Measurements from ENCODE around the gene CTSA. TPM values are rescaled to one million over a fixed set of nuclear protein-coding genes. Genes with fewer than 3 reads are reported as not detected.

The CTSA gene
- total RNA-seq, 6 experiments from 2014 or later, result 133 to 176 (median 155) TPM

Other genes with a start within 250 kb of the CTSA start
- not detected for gene WFDC11, start 221.1 kb upstream of the CTSA start, total RNA-seq (2021; fragmentation: NEBNext Ultra II Directional; extraction: Animal tissue kit (Norgen Biotek cat#: 25700))
- not detected for gene WFDC13, start 189.3 kb upstream of the CTSA start, total RNA-seq (2021; fragmentation: NEBNext Ultra II Directional; extraction: Animal tissue kit (Norgen Biotek cat#: 25700))
- not detected for gene WFDC10B, start 186.3 kb upstream of the CTSA start, total RNA-seq (2021; fragmentation: NEBNext Ultra II Directional; extraction: Animal tissue kit (Norgen Biotek cat#: 25700))
- gene SPINT4, start 169.0 kb upstream of the CTSA start, total RNA-seq (2021; fragmentation: NEBNext Ultra II Directional; extraction: Animal tissue kit (Norgen Biotek cat#: 25700)), result not detected
- gene WFDC3, start 99.5 kb upstream of the CTSA start, total RNA-seq (2021; fragmentation: NEBNext Ultra II Directional; extraction: Animal tissue kit (Norgen Biotek cat#: 25700)), result under 1 TPM in 1 of 6 experiments, not detected in 5; 0.43 TPM
- 10 to 100 TPM; 23.2 to 27.1 (median 25.8) TPM for gene DNTTIP1, start 99.4 kb upstream of the CTSA start, total RNA-seq (2021; fragmentation: NEBNext Ultra II Directional; extraction: Animal tissue kit (Norgen Biotek cat#: 25700))
- 100 to 1,000 TPM in 1 of 6 experiments, 10 to 100 TPM in 5; 42.6 to 101 (median 91.3) TPM for gene UBE2C, start 78.7 kb upstream of the CTSA start, total RNA-seq (2021; fragmentation: NEBNext Ultra II Directional; extraction: Animal tissue kit (Norgen Biotek cat#: 25700))
- gene TNNC2, start 64.0 kb upstream of the CTSA start, total RNA-seq (2021; fragmentation: NEBNext Ultra II Directional; extraction: Animal tissue kit (Norgen Biotek cat#: 25700)), result not detected
- gene SNX21, start 57.5 kb upstream of the CTSA start, total RNA-seq (2021; fragmentation: NEBNext Ultra II Directional; extraction: Animal tissue kit (Norgen Biotek cat#: 25700)), result 10 to 100 TPM; 21.9 to 25.1 (median 22.7) TPM
- 10 to 100 TPM; 24.2 to 31.2 (median 26.4) TPM for gene ACOT8, start 33.9 kb upstream of the CTSA start, total RNA-seq (2021; fragmentation: NEBNext Ultra II Directional; extraction: Animal tissue kit (Norgen Biotek cat#: 25700))
- gene ZSWIM3, start 33.7 kb upstream of the CTSA start, total RNA-seq (2021; fragmentation: NEBNext Ultra II Directional; extraction: Animal tissue kit (Norgen Biotek cat#: 25700)), result 1 to 10 TPM; 2.3 to 4.0 (median 2.7) TPM
- gene ZSWIM1, start 10.1 kb upstream of the CTSA start, total RNA-seq (2021; fragmentation: NEBNext Ultra II Directional; extraction: Animal tissue kit (Norgen Biotek cat#: 25700)), result 10 to 100 TPM in 4 of 6 experiments, 1 to 10 TPM in 2; 9.8 to 11.7 (median 10.3) TPM
- under 1 TPM; 0.35 to 0.74 (median 0.47) TPM for gene SPATA25, start 3.7 kb upstream of the CTSA start, total RNA-seq (2021; fragmentation: NEBNext Ultra II Directional; extraction: Animal tissue kit (Norgen Biotek cat#: 25700))
- gene NEURL2, start 127 bp upstream of the CTSA start, total RNA-seq (2021; fragmentation: NEBNext Ultra II Directional; extraction: Animal tissue kit (Norgen Biotek cat#: 25700)), result 1 to 10 TPM; 1.5 to 2.3 (median 1.9) TPM
- gene PLTP, start 20.8 kb downstream of the CTSA start, total RNA-seq (2021; fragmentation: NEBNext Ultra II Directional; extraction: Animal tissue kit (Norgen Biotek cat#: 25700)), result 10 to 100 TPM in 5 of 6 experiments, 1 to 10 TPM in 1; 8.3 to 13.6 (median 11.1) TPM
- gene PCIF1, start 43.3 kb downstream of the CTSA start, total RNA-seq (2021; fragmentation: NEBNext Ultra II Directional; extraction: Animal tissue kit (Norgen Biotek cat#: 25700)), result 10 to 100 TPM; 14.8 to 23.1 (median 19.5) TPM
- gene ZNF335, start 80.9 kb downstream of the CTSA start, total RNA-seq (2021; fragmentation: NEBNext Ultra II Directional; extraction: Animal tissue kit (Norgen Biotek cat#: 25700)), result 10 to 100 TPM; 13.1 to 14.6 (median 13.5) TPM
- not detected for gene MMP9, start 117.6 kb downstream of the CTSA start, total RNA-seq (2021; fragmentation: NEBNext Ultra II Directional; extraction: Animal tissue kit (Norgen Biotek cat#: 25700))
- gene SLC12A5, start 137.9 kb downstream of the CTSA start, total RNA-seq (2021; fragmentation: NEBNext Ultra II Directional; extraction: Animal tissue kit (Norgen Biotek cat#: 25700)), result under 1 TPM in 5 of 6 experiments, not detected in 1; 0.18 to 0.82 (median 0.52) TPM
- gene NCOA5, start 198.6 kb downstream of the CTSA start, total RNA-seq (2021; fragmentation: NEBNext Ultra II Directional; extraction: Animal tissue kit (Norgen Biotek cat#: 25700)), result 10 to 100 TPM; 15.3 to 25.1 (median 23.2) TPM
- 1 to 10 TPM in 2 of 6 experiments, under 1 TPM in 4; 0.34 to 3.6 (median 0.62) TPM for gene CD40, start 227.0 kb downstream of the CTSA start, total RNA-seq (2021; fragmentation: NEBNext Ultra II Directional; extraction: Animal tissue kit (Norgen Biotek cat#: 25700))

Data from HFFc6 (cell line).